Mammary epithelial cell (primary cell): ENCODE data around the gene TARBP1.

Source experiments
- EZH2 ChIP-seq: IDR thresholded peaks from 2 replicates; pipeline ENCODE4 v1.6.1; 2012; ENCODE audit warnings: low read length, inconsistent platforms, borderline replicate concordance
- TF ChIP-seq, protein P1 (sequence below), 2 donors: IDR thresholded peaks in 1 of 2; conservative IDR thresholded peaks in 1 of 2; 2 replicates each; pipeline ENCODE4 v1.5.1; 2011 to 2012; ENCODE audit warnings: inconsistent platforms in 2 of 2, low read length in 2 of 2, mild to moderate bottlenecking in 2 of 2, control low read depth in 1 of 2, low read depth in 1 of 2; ENCODE audit not compliant: insufficient read depth in 1 of 2; ENCODE audit errors: extremely low read depth in 1 of 2

DNA sequence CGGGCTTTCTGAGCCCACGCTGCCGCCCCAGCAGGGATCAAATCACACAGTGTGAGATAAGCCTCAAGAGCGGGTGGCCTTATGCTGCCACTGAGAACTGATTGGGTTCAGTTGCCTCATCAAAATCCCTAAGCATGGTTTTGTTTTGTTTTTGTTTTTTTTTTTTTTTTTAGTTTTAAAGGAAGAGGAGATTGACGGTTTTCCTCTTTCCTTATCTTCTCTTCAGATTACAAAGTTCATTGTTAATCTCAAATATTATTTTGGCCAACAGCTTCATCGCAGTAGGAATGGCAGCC lies 105.1 kb downstream of the TARBP1 start:
- TF ChIP-seq, protein P1, sequence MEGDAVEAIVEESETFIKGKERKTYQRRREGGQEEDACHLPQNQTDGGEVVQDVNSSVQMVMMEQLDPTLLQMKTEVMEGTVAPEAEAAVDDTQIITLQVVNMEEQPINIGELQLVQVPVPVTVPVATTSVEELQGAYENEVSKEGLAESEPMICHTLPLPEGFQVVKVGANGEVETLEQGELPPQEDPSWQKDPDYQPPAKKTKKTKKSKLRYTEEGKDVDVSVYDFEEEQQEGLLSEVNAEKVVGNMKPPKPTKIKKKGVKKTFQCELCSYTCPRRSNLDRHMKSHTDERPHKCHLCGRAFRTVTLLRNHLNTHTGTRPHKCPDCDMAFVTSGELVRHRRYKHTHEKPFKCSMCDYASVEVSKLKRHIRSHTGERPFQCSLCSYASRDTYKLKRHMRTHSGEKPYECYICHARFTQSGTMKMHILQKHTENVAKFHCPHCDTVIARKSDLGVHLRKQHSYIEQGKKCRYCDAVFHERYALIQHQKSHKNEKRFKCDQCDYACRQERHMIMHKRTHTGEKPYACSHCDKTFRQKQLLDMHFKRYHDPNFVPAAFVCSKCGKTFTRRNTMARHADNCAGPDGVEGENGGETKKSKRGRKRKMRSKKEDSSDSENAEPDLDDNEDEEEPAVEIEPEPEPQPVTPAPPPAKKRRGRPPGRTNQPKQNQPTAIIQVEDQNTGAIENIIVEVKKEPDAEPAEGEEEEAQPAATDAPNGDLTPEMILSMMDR (conservative IDR thresholded peaks at IDR 0.05 in 1 of 2, IDR thresholded peaks at IDR 0.05 in 1 of 2; ENCODE audit: extremely low read depth in 1 of 2, insufficient read depth in 1 of 2, low read depth in 1 of 2, low read length in 2 of 2): no peak
- no peak for TF ChIP-seq EZH2
